SK-N-MC (cell line): ENCODE results near the gene LSM2.

Experiments
- DNase-seq: peaks from one replicate; pipeline ENCODE4 v3.0.0-alpha.2; 2011; ENCODE audit warnings: low read depth, low spot score
- H3K27ac ChIP-seq: fragments of 200-600 bp; sonication (generic); 2 replicates; pipeline ENCODE4 v1.5.1; 2016; ENCODE audit warnings: mixed run types
- H3K36me3 ChIP-seq: fragments of 200-600 bp; sonication (generic); 2 replicates; pipeline ENCODE4 v1.6.1; 2017; ENCODE audit warnings: antibody characterized with exemption, low read length, mixed read lengths; ENCODE audit not compliant: insufficient read depth
- H3K4me3 ChIP-seq: fragments of 200-600 bp; sonication (generic); 2 replicates; pipeline ENCODE4 v1.5.1; 2016
- H3K9ac ChIP-seq: fragments of 200-600 bp; sonication (generic); 2 replicates; pipeline ENCODE4 v1.8.0; 2017; ENCODE audit warnings: mixed run types, mixed read lengths; ENCODE audit not compliant: insufficient read length
- H3K9me3 ChIP-seq: fragments of 200-600 bp; sonication (generic); 2 replicates; pipeline ENCODE4 v1.6.1; 2017; ENCODE audit warnings: low read depth, mild to moderate bottlenecking, antibody characterized with exemption, low read length, moderate library complexity, mixed read lengths
- EZH2 ChIP-seq: fragments of 200-600 bp; sonication (generic); IDR thresholded peaks from one replicate; pipeline ENCODE4 v1.6.1; 2017; ENCODE audit warnings: antibody characterized with exemption
- FOXP2 ChIP-seq: optimal IDR thresholded peaks from 2 replicates; pipeline ENCODE3; 2011; ENCODE audit warnings: mild to moderate bottlenecking, moderate library complexity; ENCODE audit not compliant: insufficient read depth; ENCODE audit errors: extremely low read length, control extremely low read depth
- POLR2AphosphoS5 ChIP-seq: IDR thresholded peaks from 2 replicates; pipeline ENCODE4 v1.6.1; 2012; ENCODE audit warnings: mild to moderate bottlenecking, low read depth, low read length, borderline replicate concordance

LSM2 gene

GRCh38 chr6:31782126-31782855, 24.5 kb downstream of the LSM2 start:
- H3K36me3 ChIP-seq = peaks cover 85% of the 10 kb centered on the region
- no peak overlapping the region for H3K4me3 ChIP-seq
- no peak for DNase-seq
- no peaks in the 10 kb centered on the region for H3K9me3 ChIP-seq
- TF ChIP-seq FOXP2 = no peak
- TF ChIP-seq EZH2 = no peak
- no peak for TF ChIP-seq POLR2AphosphoS5
- H3K27ac ChIP-seq = no peak overlapping the region
- H3K9ac ChIP-seq = no peak overlapping the region

GRCh38 chr6:31781244-31782125, 25.3 kb downstream of the LSM2 start:
- TF ChIP-seq POLR2AphosphoS5 = no peak
- TF ChIP-seq FOXP2 = no peak
- no peak for TF ChIP-seq EZH2
- Histone ChIP-seq H3K9me3 (no peaks in the 10 kb centered on the region), H3K36me3 (peaks cover 83% of the 10 kb centered on the region)

GRCh38 chr6:31780507-31781243, 26.1 kb downstream of the LSM2 start:
- no peak for DNase-seq
- Histone ChIP-seq H3K9me3 (no peaks in the 10 kb centered on the region), H3K9ac (no peak overlapping the region), H3K36me3 (peaks cover 78% of the 10 kb centered on the region), H3K4me3 (no peak overlapping the region), H3K27ac (no peak overlapping the region)
- TF ChIP-seq POLR2AphosphoS5 = no peak
- TF ChIP-seq EZH2 = no peak
- TF ChIP-seq FOXP2 = no peak

More at GRCh38 chr6:31781244-31782125, 25.3 kb downstream of the LSM2 start:
- H3K27ac ChIP-seq = no peak overlapping the region
- no peak for DNase-seq
- no peak overlapping the region for H3K4me3 ChIP-seq
- H3K9ac ChIP-seq = no peak overlapping the region

GRCh38 chr6:31779908-31780307, 26.9 kb downstream of the LSM2 start:
- DNase-seq = no peak
- Histone ChIP-seq H3K9ac (no peak overlapping the region), H3K9me3 (no peaks in the 10 kb centered on the region), H3K4me3 (no peak overlapping the region), H3K27ac (no peak overlapping the region), H3K36me3 (peaks cover 70% of the 10 kb centered on the region)
- TF ChIP-seq FOXP2 (no peak), POLR2AphosphoS5 (no peak), EZH2 (no peak)

GRCh38 chr6:31778999-31779885, 27.5 kb downstream of the LSM2 start:
- no peak for TF ChIP-seq POLR2AphosphoS5
- no peak for TF ChIP-seq EZH2
- no peak for TF ChIP-seq FOXP2
- no peak for DNase-seq
- H3K9ac ChIP-seq = no peak overlapping the region
- H3K36me3 ChIP-seq = peaks cover 64% of the 10 kb centered on the region
- H3K9me3 ChIP-seq = no peaks in the 10 kb centered on the region
- H3K27ac ChIP-seq = no peak overlapping the region
- H3K4me3 ChIP-seq = no peak overlapping the region

DNA sequence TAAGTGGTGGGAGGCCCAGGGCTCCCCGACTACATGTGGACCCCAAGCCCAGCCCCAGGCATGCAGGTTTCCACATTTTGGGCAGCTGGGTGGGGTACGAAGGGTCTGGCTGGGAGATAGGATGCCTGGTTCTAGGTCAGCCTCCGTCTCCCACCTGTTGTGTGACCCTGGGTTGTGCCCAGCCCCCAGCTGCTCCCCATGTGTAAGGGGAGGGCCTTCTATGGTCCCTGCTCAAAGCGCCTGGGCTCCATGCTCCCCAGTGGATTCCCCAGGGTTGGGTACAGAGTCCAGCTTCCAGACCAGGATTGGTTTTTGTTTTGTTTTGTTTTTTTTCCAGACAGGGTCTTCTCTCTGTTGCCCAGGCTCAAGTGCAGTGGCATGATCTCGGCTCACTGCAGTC, 28.6 kb downstream of the LSM2 start:
- TF ChIP-seq EZH2 = no peak
- no peak for TF ChIP-seq POLR2AphosphoS5
- no peak for TF ChIP-seq FOXP2
- no peak overlapping the region for H3K4me3 ChIP-seq
- H3K9me3 ChIP-seq = no peaks in the 10 kb centered on the region
- DNase-seq = no peak
- peaks cover 55% of the 10 kb centered on the region for H3K36me3 ChIP-seq
- H3K9ac ChIP-seq = no peak overlapping the region
- peak overlapping the region; percentile 46; the same call in 1 of the 2 replicates for H3K27ac ChIP-seq

DNA sequence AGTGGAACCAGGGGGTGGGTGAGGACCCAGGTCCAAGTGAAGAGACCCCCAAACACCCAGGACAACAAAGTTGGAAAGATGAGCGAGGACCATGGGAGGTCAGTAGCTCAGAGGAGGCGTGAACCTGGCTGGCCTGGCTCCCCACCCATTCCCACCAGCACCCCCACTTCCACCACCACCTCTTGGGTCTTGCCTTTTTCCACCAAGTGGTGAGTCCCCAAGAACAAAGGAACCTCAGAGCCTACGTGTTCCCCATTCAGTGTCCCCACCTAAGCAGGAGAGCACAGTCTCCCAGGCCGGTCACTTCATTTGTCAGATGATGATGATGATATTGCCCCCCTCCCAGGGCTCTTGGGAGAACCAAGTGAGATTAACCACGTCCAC, 29.1 kb downstream of the LSM2 start:
- H3K4me3 ChIP-seq = no peak overlapping the region
- peaks cover 49% of the 10 kb centered on the region for H3K36me3 ChIP-seq
- H3K9me3 ChIP-seq = no peaks in the 10 kb centered on the region
- H3K27ac ChIP-seq = peak overlapping the region; percentile 46; the same call in 1 of the 2 replicates
- TF ChIP-seq FOXP2 (no peak), EZH2 (no peak), POLR2AphosphoS5 (no peak; the same call in 1 of the 2 replicates)
- DNase-seq = no peak
- no peak overlapping the region for H3K9ac ChIP-seq
